A673 (cell line): ENCODE measurements around the gene MACROH2A1.

Experiments
- EZH2 ChIP-seq: fragments of 200-600 bp; sonication (generic); IDR thresholded peaks from 2 replicates; pipeline ENCODE4 v1.6.1; 2017; ENCODE audit warnings: borderline replicate concordance, low read depth, mild to moderate bottlenecking, mixed read lengths, antibody characterized with exemption, low read length; ENCODE audit not compliant: poor library complexity, severe bottlenecking
- TF ChIP-seq, protein P1 (sequence below): fragments of 300-800, 200-600 bp; sonication (generic); conservative IDR thresholded peaks from 2 replicates; pipeline ENCODE4 v1.5.1; 2017; ENCODE audit warnings: low read depth, mild to moderate bottlenecking, antibody characterized with exemption, low read length, moderate library complexity, mixed read lengths

DNA sequence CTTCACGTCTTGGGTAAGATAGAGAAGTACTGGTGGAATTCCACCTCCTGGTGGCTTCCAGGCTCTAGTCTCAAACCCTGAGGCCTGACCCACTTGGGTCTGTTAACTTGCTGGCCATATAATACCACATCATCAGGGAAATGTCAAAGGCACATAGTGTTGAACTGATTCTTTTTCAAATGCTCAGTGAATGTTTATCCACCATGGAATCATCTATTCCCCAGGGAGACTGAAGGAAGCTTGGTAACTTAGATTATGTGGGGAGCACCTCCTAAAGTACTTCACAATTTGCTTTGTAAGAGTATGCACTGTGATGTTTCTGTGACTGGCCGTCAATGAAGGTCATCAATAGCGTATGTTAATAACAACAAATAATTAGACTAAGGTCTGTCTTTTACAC lies 16.1 kb downstream of the MACROH2A1 start:
- TF ChIP-seq, protein P1, sequence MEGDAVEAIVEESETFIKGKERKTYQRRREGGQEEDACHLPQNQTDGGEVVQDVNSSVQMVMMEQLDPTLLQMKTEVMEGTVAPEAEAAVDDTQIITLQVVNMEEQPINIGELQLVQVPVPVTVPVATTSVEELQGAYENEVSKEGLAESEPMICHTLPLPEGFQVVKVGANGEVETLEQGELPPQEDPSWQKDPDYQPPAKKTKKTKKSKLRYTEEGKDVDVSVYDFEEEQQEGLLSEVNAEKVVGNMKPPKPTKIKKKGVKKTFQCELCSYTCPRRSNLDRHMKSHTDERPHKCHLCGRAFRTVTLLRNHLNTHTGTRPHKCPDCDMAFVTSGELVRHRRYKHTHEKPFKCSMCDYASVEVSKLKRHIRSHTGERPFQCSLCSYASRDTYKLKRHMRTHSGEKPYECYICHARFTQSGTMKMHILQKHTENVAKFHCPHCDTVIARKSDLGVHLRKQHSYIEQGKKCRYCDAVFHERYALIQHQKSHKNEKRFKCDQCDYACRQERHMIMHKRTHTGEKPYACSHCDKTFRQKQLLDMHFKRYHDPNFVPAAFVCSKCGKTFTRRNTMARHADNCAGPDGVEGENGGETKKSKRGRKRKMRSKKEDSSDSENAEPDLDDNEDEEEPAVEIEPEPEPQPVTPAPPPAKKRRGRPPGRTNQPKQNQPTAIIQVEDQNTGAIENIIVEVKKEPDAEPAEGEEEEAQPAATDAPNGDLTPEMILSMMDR: no peak
- TF ChIP-seq EZH2: no peak
